GM21723 (cell line): Measurements from ENCODE around the gene CRYBA1.
"Not testable (repeated sequence)": the region's sequence is repeated elsewhere in the genome, so short reads cannot be mapped to it uniquely, and the experiment has no call there.

ENCODE experiments used
- ATAC-seq: cut with Tn5 transposase; IDR thresholded peaks from one replicate; pipeline ENCODE4 v1.9.1; 2021; ENCODE audit warnings: mild to moderate bottlenecking, moderate library complexity; ENCODE audit not compliant: unreplicated experiment

CRYBA1 gene

DNA sequence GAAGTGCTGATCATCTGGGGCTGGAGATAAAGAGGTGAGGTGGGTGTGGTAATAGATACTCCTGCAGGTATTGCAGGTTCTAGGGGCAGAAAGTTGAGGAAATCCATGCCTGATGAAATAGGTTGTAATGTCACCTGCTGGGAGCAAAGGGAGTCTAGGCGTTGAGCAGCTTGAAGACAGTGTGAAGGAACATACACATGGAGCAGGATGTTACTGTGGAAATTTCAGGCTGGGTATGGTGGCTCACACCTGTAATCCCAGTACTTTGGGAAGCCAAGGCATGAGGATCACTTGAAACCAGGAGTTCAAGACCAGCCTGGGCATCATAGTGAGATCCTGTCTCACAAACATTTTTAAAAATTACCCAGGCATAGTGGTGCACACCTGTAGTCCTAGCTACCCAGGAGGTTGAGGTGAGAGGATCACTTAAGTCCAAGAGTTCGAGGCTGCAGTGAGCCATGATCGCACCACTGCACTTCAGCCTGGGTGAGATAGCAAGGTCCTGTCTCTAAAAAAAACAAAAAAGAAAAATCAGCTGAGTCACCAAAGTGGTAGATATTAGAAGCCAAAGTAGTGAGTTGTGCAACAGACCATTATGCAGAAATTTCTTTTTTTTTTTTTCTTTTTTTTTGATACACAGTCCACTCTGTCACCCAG, 9.1 kb upstream of the CRYBA1 start:
- no peak for ATAC-seq

DNA sequence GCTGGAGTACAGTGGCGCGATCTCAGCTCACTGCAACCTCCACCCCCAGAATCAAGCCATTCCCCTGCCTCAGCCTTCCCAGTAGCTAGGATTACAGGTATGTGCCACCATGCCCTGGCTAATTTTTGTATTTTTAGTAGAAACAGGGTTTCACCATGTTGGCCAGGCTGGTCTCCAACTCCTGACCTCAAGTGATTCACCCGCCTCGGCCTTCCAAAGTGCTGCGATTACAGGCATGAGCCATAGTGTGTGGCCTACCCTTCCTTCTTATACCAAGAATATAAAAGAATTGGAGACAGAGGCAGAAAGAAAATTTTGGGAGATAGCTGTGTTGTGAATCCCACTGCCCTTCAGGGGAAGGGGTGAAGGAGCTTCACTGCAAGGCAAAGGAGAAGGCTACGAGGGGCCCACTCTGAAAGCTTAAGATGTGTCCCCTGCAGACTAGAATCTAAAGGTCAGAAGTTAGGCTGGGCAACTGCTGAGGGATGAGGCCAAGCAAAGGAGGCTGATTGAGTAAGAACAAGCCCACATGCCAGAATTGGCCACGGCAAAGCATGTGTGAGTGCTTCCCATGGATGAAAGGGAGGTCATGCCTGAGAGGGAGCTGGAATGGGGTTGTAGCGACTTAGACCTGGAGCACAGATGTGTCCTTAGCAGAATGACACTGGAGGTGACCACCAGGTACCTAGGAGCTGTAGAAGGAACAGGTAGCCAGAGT, 8.4 kb upstream of the CRYBA1 start:
- ATAC-seq: no peak

DNA sequence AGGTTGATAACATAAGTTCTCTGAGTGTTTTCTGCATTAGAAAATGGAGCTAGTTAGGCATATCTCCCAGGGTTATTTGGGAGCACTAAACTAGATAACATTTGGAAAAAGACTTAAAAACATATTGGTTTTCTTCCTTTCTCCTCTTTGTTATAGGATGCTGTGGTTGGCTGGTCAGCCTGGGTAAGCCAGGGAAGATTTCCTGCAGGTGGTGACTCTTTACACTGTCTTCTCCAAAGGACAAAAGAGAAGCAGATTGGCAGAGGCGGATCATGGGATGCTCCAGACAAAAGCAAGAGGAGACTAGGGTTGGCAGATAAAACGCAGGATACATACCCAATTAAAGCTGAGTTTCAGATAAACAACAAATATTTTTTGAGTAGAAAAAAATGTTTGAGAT, 6.2 kb upstream of the CRYBA1 start:
- no peak for ATAC-seq

DNA sequence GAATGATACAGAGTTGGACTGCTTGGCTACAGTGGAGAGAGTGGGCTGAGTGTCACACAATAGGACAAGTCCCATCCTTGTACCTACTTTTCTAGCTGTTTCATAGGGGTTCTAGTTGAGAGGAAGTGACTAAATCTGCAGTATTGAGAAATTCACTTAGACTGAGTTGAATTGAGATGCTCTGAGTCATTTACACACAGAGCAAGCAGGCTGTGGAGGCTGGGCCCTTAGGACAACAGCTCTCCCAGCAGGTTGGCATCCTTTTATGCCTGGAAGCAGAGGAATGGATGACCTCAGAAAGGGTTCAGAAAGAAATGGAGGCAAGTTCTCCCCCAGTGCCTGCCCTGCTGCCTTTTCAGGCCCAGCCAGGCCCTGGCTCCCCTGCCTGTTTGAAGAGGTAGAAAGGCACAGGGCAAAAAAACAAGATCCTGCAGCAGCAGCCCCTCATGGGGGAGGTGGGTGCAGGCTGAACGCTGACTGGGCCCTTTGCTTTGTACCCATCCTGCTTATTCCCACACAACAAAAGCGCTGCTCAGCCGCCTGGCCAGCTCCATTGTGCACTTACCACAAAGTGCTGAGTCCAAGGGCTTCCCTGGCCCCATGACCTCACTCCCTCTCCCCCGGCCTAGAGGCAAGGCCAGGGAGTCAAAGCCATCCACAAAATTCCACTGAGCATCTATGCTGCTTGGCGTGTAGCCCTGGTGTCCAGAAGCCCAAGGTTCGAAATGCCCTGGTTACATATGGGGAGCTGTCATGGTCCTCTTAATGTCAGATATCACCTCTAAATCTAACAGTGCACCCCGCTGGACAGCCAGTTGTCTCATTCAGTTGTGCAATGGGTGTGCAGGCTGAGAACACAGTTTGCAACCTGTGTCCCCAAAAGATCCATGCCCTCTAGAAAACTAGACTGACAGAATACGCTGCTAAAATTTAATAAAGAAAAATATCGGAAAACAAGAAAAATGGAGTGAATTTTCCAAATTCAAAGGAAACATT, 5.4 kb upstream of the CRYBA1 start:
- ATAC-seq: no peak

DNA sequence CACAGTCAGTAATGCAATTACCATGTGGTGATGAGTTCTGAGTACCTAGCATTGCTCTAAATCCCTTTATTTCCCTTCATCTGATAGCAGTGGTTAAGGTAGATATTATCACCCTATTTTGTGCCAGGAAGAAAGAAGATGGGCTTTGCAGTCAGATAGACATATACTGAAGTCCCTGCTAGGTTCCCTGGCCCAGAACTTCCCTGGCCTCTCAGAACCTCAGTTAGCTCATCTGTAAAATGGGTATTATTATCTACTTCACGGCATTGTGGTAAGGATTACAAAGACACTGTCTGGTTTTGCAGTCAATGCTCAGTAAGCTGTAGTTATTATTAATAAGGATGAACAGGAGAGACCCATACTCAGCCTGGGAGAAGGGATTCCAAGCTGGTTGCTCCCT, 4.6 kb upstream of the CRYBA1 start:
- ATAC-seq: no peak

DNA sequence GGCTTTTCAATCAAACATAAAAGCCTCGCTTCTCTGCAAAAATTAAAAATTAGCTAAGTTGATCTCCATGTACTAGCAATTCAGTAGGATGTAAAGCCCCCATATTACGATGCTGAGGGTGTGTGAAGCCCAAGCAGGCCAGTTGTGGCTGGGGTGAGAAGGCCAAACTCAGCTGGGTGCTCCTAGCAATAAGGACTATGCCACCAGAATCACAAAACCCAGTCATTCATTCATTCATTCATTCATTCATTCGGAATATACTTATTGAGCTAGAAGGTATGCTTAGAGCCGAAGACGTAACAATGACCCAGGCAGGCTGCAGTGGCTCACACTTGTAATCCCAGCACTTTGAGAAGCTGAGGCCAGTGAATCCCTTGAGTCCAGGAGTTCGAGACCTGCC, 3.9 kb upstream of the CRYBA1 start:
- no peak for ATAC-seq

DNA sequence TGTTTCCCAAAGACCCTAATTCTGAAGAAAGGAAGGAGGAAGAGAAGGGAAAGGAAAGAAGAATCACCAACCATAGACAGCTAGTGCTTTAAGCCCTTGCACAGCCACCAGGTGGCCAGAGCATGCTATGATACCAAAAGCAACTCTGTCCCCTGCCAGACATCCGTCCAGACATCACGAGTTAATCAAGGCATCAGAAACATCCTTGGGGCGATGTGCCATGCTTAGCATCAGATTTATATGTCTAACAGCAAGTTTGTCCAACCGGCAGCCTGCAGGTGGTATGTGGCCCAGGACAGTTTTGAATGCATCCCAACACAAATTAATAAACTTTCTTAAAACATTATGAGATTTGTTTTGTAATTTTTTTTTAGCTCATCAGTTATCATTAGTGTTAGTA, 2.9 kb upstream of the CRYBA1 start:
- ATAC-seq: no peak

DNA sequence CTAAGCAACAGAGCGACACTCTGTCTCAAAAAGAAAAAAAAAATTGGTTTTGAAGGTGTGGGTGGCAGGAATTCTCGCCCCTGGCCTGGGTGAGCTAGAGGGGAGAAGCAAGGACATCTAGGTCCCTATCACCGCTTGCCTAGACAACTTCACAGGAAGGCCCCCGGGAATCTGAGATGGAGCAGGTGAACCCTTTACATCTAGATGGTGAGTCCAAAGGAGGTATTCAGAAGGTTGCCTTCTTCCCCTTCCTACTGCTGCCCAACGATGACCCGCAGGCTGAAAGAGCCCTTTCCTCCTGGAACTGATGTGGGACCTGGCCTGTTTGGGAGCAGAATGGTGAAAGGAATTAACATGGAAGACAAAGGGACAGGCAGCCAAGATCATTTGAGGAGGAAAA, 1.3 kb upstream of the CRYBA1 start:
- ATAC-seq: no peak

DNA sequence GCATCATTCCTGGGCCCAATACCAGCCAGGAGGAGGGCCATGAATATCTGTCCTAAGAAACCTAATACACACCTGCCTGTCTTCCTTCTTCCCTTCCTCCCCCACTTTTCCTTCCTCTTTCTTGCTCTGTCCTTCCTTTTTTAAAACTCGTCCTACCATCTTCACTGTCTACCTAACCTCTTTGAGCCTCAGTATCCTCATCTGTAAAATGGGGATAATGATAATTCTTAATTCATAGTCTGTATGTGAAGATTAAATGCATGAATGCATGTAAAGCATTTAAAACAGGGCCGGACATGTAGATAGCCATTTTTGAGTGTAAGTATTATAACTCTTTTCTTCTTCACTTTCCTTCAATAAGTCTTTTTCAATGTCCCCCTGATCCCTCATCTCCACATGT, 560 bp downstream of the CRYBA1 start:
- ATAC-seq: no peak

DNA sequence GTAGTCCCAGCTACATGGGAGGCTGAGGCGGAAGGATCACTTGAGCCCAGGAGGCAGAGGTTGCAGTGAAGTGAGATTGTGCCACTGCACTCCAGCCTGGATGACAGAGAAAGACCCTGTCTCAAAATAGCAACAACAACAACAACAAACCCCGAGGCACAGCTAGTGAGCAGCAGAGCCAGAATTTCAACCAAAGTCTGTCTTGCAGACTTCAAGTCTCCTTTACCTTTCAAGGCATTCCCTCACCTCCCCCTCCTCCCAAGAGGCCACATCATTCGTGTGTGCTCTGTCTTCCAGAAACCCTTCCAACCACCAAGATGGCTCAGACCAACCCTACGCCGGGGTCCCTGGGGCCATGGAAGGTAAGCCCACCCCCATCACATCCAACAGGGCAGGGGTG, 2.2 kb downstream of the CRYBA1 start:
- ATAC-seq: no peak

DNA sequence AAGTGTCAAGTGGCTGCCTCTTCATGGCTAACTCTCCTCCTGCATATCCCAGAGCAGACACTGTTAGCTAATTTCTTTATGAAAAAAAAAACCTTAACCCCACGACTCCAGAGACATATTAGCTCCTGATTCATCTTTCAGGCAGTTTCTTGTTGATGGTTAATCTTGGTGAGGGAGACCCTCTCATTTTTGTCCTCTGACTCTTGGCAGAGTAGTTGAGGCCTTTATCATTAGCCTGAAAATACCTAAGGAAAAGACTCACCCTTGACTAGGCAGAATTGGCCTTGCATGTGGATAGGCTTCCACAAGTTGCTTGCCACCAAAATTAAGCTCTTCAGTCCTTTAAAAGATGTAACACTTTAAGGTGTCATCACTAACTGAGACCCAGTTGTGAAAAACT, 4.0 kb downstream of the CRYBA1 start:
- no peak for ATAC-seq

DNA sequence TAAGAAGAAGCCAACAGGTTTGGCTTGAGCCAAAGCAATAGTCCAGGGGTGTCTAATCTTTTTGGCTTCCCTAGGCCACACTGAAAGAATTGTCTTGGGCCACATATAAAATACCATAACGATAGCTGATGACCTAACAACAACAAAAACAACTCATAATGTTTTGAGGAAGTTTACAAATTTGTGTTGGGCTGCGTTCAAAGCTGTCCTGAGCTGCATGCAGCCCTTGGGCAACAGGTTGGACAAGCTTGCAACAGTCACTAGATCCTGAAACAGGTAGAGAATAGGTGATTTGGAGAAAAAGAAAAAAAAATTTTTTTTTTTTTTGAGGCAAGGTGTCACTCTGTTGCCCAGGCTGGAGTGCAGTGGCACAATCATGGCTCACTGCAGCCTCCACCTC, 4.5 kb downstream of the CRYBA1 start:
- no peak for ATAC-seq

DNA sequence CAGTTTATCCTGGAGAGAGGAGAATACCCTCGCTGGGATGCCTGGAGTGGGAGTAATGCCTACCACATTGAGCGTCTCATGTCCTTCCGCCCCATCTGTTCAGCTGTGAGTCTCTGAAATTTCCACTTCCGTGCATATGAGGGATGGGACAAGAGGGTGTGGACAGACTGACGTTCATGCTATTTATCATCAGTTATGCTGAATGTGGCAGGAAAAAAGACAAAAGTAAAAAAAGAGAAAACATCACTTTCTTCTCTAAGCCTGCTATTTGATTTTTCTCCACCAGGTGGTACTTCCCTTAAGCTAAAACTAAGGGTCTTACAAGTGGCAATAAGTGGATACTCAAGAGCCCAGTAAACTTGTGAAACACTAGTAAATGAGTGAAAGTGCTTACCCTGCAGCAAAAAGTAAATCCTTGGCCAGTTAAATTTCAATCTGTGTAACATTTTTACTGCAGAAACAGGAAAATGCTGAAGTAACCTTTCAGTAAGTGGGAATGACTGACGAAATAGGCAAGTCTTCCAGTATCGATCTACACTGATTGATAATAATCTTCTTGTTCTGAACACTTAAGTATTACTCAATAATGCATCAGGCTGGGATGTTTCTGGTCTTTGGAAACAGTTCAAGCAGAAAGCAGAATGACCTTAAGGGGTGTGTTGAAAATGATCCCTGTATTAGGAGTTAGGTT, 5.6 kb downstream of the CRYBA1 start:
- ATAC-seq: no peak

DNA sequence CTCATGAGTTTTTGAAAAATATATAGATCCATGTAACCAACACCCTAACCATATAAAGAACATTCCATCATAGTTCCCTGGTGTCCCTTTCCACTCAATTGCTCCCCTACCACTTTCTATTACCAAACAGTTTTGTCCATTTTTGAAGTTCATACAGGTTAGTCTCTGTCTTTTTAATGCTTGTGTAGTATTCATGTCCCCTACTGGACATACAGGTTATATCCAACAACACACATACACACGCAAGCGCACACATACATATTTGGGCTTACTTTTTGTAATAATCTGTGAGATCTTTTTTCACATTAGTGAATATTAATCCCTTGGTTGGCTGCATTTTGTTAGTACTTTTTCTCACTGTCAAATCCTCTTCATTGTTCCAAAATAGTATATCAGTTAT, 6.4 kb downstream of the CRYBA1 start:
- no peak for ATAC-seq

DNA sequence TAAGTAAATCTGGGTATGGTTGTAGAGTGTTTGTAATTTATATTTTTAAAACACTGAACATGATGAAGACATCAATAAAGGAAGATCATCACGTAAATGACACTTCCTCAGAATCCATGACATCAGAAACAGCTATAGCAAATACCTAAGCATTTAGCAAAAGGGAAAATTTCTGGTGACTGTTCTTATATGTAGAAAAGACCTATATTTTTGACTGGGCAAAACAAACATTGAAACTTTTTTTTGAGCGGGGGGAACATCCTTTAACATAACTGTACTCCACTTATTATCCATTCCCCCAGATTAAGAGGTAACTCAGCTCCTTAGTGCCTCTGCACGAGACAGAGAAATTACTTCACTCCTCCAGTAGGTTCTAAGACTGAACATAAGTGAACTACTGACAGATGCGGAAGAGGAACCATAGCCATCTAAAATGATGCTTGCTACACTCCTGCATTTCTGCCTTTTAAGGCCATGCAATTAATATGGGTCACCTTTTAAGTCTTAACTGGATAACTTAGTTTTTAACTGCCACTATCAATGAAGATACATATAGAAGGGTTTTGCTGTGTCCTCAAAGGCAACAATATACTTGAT, 9.4 kb downstream of the CRYBA1 start:
- ATAC-seq: no peak

DNA sequence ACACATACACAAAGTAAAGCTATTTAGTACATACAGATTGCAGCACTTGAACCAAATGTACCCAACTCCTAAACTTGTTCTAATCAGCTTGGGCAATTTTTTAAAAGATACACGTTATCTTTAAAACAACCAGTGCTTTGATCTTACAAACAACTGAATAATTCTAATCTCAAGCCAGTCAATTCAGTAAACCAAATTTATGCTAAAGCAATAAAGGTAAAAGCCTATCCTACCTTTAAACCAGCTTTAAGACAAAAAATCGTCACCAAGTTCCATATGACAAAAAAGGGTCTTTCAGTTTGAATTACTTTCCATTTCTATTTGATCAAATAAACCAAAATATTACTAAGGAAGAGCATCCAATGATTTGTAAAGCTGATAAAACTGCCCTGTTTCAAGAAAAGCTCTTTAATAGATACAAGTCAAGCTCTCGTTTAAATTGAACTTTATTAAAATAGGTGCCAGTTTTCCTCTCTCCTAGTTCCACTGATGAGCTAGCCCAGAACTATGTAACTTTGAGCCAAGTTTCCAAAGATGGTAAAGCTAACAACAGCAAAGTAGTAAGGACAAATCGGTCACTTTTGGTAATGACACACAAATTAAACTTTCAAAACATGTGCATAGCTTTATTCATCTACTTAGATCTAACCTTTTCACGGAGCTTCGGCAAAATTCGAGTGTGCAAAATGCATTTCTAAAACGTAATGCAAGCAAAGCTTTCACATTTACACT, 10.2 kb downstream of the CRYBA1 start:
- ATAC-seq: no peak

DNA sequence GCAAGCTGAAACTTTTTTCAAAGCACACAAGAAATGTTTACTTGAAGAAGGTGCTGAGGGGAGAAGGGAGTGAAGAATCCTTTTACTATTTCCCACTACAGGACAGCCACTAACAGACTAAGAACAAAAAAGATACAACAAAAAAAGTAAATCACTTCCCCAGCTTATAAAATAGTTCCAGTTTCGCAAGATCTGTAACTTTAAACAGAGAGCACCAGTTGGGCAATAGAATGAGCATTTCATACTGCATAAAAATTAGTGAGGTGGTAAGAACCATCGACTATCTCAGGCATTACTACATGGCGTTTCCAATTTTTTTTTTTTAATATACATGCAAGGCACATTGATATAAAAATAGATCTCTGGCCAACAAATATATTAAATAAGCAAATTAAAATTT, 11.1 kb downstream of the CRYBA1 start:
- ATAC-seq: no peak

DNA sequence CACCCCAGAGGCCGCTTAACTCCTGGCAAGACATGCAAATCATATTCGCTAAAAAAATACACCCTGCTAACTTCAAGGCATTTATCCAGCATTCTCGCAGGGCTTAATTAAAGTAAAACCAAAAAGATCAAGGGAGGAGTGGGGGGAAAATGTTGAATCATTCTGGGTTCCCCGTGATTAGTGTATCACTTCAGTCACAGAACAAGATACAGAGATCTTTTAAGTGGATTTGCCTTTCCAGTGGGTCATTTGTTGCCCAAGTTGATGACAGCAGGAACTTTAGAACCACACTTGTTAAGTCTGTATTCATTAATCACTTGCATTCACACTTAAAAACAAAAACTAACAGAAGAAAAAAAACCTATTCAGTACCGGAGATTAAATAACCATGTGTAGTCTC, 17.3 kb downstream of the CRYBA1 start:
- no peak for ATAC-seq

DNA sequence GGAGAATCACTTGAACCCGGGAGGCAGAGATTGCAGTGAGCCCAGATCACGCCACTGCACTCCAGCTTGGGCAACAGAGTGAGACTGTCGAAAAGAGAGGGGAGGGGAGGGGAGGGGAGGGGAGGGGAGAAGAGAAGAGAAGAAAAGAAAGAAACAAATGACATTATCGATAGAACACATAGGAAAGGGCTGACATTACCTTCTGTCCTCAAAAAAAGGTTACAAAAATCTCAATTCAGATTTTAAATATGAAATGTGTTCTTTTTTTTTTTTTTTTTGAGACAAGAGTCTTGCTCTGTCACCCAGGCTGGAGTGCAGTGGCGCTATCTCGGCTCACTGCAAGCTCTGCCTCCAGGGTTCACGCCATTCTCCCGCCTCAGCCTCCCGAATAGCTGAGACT, 25.3 kb downstream of the CRYBA1 start:
- ATAC-seq: not testable (repeated sequence)

DNA sequence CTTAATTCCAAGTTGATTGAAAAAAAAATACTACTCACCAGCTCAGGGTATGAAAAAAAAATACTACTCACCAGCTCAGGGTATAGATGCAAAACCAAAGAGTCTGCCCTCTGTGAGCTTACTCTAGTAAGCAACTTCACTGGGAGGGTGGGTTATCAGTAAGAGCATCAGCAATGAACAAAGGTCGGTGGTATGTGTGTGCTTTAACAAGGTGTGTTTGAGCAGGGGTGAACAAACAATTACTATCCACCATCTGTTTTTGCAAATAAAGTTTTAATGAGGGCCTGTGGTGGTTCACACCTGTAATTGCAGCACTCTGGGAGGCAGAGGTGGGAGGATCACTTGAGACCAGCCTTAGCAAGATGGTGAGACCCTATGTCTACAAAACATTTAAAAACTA, 27.3 kb downstream of the CRYBA1 start:
- no peak for ATAC-seq
